HG03095 (cell line): Measurements from ENCODE around the gene ZMYND12.

Source experiments
- ATAC-seq: cut with Tn5 transposase; IDR thresholded peaks from one replicate; pipeline ENCODE4 v1.9.1; 2021; ENCODE audit warnings: moderate library complexity; ENCODE audit not compliant: unreplicated experiment

Gene ZMYND12

GRCh38 chr1:42442662-42443061 lies 13.2 kb downstream of the ZMYND12 start:
- ATAC-seq = no peak

- no peak for ATAC-seq
These were observed 15.9 kb downstream of the ZMYND12 start for GRCh38 chr1:42439940-42440339.

DNA sequence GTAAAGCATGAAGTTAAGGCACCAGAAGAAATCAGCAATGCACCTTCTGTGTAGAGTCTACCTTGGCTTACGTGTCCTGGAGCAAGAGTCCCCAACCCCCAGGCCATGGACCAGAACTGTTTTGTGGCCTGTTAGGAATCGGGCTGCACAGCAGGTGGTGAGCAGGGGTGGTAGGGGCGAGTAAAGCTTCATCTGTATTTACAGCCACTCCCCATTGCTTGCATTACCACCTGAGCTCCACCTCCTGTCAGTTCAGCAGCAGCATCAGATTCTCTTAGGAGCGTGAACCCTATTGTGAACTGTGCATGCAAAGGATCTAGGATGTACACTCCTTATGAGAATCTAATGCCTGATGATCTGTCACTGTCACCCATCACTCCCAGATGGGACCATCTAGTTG lies 21.5 kb downstream of the ZMYND12 start:
- no peak for ATAC-seq

- ATAC-seq = no peak
These were observed 22.5 kb downstream of the ZMYND12 start for GRCh38 chr1:42433369-42433768.

DNA sequence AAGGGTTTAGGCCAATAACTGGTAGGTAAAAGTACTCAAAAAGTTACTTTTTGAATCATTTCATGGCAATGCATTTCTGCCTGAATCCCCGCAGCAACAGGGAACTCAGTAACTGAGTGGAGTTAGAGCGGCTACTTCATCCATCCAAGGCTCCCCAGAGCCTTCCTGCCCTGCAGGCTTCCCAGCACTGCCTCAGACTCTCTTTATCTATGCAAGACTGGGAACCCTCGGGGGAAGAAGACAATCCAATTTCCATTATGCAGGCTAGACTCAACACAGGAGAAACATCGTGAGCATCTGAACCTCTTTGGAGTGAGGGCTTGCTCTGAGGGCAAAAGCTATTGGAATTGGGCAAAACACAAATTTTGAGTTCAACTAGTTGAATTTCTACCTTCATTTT lies 23.1 kb downstream of the ZMYND12 start:
- ATAC-seq = no peak

GRCh38 chr1:42431514-42431913 lies 24.3 kb downstream of the ZMYND12 start:
- ATAC-seq = no peak

DNA sequence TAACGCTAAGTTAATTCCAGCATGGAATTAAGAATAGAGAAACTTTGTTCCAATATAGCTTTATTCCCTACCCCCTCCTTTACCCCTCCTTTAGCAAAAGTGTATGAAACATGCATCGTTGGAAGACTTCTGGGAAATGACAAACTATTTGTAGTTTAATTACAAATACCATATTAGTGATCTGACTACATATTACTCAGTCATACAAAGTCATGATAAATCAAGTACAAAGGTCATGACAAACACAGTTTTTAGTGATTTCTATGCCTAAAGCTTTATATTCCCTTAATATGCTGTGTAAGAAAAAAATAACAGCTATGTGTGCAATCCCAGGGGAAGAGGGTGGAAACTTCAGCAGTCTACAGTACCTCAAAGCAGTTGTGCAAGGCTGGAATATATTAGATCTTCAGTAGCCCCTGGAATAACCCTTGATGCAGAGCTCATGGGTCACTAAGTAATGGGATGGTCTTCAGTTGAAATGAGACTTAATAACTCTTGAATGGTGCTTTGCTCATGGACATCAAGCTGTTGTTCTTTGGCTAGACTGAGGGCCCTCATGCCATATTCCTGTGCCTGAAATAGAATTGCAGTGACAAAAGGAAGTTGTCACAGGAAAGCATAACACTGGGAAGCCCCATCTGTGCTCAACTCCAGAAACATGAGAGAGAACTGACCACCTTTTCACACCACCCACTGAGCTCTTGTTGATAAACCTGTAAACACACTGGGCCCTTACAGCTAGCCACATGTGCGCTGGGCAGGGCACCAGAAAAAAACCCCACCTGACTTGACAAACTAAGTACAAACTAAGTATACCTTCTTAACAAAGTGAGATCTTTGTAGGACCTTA lies 25.3 kb downstream of the ZMYND12 start:
- ATAC-seq = no peak

DNA sequence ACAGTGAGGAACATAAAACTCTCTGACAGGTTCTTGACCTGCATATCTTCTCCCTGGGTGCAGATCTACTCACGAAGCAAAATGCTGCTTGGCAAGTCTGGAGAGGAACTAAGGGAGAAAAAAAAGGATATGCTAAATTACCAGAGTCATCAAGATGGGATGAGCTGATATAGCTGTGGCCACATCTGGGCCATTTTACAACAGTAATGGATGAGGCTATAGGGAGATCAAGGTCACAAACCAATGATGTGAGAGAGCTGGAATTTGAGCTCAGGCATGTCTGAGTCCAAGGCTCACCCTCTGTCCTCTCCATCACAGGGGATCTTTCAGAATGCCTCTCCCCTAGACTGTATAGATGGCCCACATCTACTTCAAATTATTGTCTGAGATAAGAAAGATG lies 26.2 kb downstream of the ZMYND12 start:
- no peak for ATAC-seq

GRCh38 chr1:42427240-42427639 lies 28.6 kb downstream of the ZMYND12 start:
- ATAC-seq = no peak

DNA sequence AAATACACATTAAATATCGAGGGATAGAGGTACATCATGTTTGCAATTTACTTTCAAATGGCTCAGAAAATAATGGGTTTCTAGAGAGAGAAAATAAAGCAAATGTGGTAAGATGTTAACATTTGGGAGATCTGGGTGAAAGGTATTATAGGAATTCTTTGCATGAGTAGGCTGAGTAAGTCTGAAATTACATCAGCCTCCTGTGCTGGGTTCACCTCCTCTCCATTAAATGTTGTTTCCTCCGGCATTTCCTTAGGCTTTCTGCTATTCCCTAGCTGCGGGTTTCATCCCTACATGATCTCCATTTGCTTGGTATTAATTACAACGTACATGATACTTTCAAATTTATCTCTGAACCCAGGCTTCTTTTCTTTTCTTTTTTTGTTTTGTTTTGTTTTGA lies 31.6 kb downstream of the ZMYND12 start:
- ATAC-seq = no peak

- no peak for ATAC-seq
These were observed 32.1 kb downstream of the ZMYND12 start for GRCh38 chr1:42423681-42424080.

- no peak for ATAC-seq
These were observed 33.1 kb downstream of the ZMYND12 start for GRCh38 chr1:42422737-42423136.

DNA sequence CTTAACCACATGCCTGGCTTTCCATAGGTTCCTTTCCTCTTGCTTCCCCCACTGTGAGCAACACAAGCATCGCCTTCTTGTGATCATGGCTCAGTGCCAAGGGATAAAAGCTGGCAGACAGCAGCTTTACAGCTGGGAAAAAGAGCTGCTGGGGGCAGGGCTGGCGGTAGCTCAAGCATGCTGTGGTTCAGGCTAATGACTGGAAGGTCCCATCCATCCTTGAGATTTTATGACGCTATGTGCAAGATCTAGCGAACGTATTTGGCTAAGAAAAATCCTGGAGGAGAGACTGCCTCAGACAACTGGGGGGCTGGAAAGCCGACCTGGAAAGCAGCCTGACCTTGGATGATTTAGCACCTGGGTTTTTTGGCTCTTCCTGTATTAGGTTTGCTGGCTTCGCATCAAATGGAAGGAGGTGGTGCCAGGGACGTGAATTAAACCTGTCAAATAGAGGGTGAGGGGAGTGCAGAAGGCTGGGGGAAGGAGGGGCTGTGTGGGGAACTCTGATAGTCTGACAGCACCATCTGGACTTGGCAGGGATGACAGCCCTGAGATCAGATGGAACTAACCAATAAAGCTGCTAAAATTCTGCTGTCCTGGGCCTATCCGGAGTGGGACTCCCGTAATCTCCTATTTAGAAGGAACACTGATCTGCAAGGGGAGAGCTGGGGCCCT lies 34.8 kb downstream of the ZMYND12 start:
- no peak for ATAC-seq

DNA sequence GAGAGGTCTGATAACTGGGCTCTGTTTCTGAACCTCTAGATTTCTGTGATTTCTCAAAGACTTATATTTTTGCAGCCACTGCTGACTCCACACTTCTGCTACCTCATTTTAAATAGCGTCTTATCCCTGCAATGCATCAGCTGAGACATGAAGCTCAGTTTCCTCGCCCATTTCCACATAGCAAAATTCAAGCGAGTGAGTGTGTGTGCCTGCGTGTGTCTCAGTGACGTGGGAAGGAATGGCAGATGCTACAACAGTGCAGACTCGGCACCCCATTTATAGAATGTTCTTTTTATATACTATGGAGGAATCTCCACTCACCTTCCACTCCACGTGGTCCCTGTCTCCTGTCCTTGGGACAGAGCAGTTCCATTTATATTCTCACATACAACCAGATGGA lies 35.7 kb downstream of the ZMYND12 start:
- no peak for ATAC-seq

- no peak for ATAC-seq
These were observed 36.5 kb downstream of the ZMYND12 start for GRCh38 chr1:42419126-42419821.

DNA sequence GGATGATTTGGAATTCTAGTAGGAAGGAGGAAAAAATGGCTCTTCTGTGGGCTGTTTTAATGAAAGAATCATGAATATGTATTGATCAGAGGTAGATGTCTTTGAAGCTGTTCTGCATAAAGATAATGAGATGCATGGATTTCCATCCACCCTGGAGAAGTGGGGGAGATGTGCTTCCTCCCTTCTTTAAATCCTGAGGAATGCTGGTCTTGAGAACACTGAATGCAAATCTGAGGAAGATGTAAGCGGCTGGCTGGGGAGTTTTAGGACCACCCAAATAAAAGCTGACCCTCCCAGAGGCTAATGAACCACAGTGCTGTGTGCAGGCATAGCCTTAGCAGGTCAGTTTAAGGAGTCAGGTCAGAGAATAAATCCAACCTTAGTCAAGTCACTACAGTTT lies 37.3 kb downstream of the ZMYND12 start:
- ATAC-seq = no peak

DNA sequence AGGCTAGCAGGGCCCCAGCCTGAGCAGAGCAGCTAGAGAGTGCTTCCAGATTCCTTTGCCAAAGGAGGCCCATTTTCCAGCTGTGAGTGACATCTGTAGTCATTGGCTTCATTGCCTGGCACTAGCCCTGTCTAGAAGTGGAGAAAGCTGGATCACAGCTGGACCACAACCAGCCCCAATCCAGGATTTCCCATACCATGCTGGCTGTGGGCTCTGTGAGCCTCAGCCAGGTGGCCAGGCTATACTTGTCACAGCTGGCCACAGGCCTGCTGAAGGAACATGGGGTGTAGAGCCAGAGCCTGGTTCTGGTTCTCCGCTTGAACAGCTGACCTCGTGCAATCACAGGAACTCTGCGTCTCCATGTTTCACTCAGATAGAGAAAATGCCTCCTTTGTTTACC lies 38.7 kb downstream of the ZMYND12 start:
- no peak for ATAC-seq

DNA sequence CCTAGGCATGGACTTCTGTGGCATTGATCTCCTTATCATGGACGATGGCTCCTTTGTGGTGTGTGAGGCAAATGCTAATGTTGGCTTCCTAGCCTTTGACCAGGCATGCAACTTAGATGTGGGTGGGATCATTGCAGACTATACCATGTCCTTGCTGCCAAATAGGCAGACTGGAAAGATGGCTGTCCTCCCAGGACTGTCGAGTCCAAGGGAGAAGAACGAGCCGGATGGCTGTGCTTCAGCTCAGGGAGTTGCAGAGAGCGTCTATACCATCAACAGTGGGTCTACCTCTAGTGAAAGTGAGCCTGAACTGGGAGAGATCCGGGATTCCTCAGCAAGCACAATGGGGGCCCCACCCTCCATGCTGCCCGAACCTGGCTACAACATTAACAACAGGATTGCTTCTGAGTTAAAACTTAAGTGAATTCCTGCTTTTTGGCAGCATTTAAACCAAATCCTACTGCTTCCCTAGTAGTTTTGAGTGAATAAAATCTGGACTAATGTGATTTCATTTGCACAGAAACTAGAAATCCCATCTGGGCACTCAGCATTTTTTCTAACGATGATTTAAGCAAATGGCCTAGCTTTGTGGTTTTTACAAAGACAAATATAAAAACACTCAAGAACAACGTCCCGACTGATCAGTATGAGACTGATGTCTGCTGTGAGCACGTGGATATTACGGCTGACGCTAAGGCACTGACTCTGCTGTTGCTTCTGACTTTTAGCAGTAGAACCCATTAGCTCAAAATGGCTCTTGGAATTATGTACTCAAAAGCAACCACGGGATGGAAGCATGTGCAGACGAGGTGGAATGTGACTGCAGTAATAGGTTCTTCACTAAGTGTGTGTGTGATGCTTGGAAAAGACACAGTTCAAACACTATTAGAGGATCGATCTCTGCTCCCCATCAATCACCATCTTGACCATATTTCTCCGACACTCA lies 41.0 kb downstream of the ZMYND12 start:
- no peak for ATAC-seq

DNA sequence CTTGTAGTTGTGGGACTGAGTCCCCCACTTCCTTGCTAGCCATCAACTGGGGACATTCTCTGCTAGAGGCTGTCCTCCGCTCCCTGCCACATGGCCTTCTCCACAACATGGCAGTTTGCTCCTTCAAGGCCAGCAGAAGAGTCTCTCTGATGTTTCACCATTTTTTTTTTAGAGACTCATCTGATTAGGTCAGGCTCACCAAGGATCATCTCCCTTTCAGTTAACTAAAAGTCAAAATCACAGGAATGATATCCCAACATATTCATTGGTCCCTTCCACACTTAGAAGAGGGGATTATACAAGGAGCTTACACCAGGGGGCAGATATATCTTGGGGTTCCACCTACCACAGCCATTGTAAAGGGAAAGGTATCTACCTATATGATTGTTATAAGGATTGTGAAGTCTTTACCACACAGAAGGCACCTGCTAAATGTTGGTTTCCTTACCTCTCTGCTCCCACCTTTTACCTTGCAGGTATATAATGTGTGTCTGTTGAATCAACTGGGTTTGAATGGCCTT lies 51.9 kb downstream of the ZMYND12 start:
- ATAC-seq = no peak

DNA sequence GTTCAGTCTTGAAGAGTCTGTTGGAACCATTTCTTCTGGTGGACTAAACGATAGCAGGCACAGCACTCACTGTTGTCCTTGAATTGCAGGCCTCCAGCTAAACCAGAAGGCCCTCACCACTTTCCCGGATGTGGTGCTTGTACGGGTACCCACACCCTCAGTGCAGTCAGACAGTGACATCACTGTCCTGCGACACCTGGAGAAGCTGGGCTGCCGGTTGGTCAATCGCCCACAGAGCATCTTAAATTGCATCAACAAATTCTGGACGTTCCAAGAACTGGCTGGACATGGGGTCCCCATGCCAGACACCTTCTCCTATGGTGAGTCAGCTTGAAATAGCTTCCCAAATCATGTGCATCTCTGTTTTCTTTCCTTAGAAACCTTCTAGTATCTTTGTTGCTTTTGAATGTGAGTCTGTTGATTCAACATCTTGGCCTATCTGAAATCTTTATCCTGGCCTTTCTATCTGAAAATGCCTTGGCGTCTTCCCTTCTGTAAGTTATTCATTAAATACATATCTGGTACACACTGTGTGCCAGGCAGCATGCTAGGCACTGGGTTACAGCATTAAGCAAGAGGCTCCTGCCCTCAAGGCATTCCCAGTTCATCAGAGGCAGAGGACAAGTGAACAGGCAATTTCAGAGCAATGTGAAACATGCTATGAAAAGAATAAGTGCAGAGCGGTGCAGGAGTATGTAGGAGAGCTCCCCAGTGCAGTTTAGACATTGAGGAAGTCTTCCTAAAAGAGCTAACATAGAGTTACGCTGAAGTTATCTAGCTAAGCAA lies 56.3 kb downstream of the ZMYND12 start:
- no peak for ATAC-seq
